Right lobe of liver (tissue), 4 donors: ENCODE measurements around the gene DDX31.

ENCODE experiments used
- POLR2A ChIP-seq: fragments of 450-650 bp; IDR thresholded peaks from one replicate; pipeline ENCODE4 v1.6.1; 2017; ENCODE audit warnings: antibody characterized with exemption, mild to moderate bottlenecking
- TF ChIP-seq, protein P1 (sequence below), 4 donors: fragments of 200-600 bp in 3 of 4; fragments of 450-650 bp in 1 of 4; IDR thresholded peaks; one replicate each; pipeline versions ENCODE4 v1.5.1 to v1.8.0; 2016 to 2022; ENCODE audit warnings: antibody characterized with exemption in 4 of 4, mild to moderate bottlenecking in 2 of 4
- donor health status: DM: no; HTN: no; CAD: no.
- donor health status: DM: no; HTN: no; CAD: no.
- donor health status: DM: no; HTN: yes; CAD: no.

- TF ChIP-seq, protein P1, sequence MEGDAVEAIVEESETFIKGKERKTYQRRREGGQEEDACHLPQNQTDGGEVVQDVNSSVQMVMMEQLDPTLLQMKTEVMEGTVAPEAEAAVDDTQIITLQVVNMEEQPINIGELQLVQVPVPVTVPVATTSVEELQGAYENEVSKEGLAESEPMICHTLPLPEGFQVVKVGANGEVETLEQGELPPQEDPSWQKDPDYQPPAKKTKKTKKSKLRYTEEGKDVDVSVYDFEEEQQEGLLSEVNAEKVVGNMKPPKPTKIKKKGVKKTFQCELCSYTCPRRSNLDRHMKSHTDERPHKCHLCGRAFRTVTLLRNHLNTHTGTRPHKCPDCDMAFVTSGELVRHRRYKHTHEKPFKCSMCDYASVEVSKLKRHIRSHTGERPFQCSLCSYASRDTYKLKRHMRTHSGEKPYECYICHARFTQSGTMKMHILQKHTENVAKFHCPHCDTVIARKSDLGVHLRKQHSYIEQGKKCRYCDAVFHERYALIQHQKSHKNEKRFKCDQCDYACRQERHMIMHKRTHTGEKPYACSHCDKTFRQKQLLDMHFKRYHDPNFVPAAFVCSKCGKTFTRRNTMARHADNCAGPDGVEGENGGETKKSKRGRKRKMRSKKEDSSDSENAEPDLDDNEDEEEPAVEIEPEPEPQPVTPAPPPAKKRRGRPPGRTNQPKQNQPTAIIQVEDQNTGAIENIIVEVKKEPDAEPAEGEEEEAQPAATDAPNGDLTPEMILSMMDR (IDR thresholded peaks at IDR 0.05) = no peak
- TF ChIP-seq POLR2A = no peak
These were observed 29.2 kb upstream of the DDX31 start for GRCh38 chr9:132698989-132699388.
